ENCODE results near the gene CCZ1B.
"Not testable (repeated sequence)": the region's sequence is repeated elsewhere in the genome, so short reads cannot be mapped to it uniquely, and the experiment has no call there.

CCZ1B gene

DNA sequence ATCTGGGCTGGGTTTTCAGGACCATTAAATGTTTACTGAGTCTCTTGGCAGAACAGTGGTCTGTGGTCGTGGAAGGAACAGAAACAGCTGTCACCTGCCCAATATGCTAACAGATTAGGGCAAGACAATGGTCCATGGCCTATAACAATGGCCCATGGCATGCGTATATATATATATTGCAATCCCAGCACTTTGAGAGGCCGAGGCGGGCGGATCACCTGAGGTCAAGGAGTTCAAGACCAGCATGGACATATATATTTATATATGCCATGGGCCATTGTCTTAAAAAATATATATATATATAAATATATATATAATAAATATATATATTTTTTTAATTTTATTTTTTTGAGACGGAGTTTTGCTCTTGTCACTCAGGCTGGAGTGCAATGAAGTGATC is 44.5 kb downstream of the CCZ1B start:
- H3K27ac ChIP-seq: not testable (repeated sequence)

DNA sequence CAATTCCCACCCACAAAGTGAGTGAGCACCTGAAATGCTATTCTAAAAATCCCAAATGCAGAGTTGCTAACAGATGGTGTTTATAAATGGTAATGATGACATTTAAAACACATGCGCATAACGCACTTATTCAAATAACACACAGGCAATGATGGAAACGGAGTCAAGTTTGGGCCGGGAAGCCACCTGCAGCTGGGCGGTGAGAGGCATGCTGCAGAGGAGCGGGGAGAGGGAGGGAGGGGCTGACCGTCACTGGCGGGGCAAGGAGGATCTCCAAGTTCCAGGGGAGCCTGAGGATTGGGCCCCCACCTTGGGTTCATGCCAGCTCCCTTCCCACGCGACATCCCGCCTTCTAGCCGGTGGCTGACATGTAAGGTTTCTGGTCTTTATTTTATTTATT is 64.9 kb downstream of the CCZ1B start:
- H3K27ac ChIP-seq: not testable (repeated sequence)

DNA sequence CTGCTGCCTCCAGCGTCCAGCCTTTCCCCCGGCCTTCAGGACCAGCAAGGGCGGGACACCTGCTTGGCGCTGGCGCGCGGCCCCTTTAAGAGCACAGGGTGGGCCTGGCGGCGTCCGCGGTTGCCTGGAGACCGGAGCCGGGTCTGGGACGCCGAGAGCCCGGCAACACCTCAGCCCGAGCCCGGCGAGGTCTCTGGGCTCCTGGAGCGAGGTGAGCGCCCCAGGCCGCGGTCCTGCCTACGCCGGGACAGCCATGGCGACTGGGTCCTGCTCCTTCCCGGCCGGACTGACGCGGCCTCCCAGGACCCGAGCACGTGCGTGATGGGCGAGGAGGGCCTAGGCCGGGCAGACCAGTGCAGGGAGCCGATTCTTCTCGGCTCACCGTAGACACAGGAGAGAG is 72.1 kb downstream of the CCZ1B start, which contains the start of gene RSPH10B2:
Gene RSPH10B2, plus strand, starts transcription at position 140 of the 400 bp plus-strand sequence. CDS start 3,575 bp downstream, outside the sequence.
- H3K27ac ChIP-seq: not testable (repeated sequence)

DNA sequence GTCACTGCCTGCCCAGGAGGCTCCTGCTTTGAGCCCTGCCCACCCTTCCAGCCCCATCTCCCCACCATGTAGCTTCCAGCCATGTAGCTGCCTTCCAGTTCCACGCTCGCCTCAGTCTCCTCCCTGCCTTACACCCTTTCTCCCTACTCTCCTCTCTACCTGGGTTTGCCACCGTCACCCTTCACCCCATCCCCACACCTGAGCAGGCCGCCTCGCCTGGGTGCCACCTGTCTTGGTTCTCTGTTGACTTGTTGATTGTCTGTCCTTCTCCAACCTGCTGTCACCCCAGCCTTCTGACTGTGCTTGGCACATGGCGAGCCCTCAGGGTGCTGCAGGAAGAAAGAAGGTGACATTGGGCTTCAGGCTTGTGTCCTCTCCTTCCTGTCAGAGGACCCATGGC is 75.9 kb downstream of the CCZ1B start:
- H3K27ac ChIP-seq: not testable (repeated sequence)

DNA sequence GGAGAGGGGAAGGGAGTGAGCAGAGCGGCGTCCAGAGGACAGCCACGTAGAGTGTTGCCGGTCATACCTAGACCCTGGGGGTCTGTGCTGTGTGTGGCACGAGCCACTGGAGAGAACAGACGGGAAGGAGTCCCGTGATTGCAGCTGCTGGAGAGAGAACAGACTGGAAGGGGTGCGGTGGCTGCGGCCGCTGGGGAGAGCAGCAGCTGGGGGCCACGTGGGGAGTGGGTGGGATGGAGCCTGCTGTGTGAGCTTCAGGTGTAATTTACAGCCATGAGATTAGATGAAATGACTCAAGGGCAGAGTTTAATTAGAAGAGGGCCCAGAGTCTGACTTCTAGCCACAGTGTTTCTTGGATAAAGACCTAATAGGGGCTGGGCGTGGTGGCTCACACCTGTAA is 76.7 kb downstream of the CCZ1B start:
- not testable (repeated sequence) for H3K27ac ChIP-seq
